ENCODE data around the gene BORCS8. TPM values are rescaled to one million over a fixed set of nuclear protein-coding genes. Genes with fewer than 3 reads are reported as not detected.

Gene BORCS8
- polyA plus RNA-seq, 1 donor from 2014 or later = 75.6 TPM

DNA sequence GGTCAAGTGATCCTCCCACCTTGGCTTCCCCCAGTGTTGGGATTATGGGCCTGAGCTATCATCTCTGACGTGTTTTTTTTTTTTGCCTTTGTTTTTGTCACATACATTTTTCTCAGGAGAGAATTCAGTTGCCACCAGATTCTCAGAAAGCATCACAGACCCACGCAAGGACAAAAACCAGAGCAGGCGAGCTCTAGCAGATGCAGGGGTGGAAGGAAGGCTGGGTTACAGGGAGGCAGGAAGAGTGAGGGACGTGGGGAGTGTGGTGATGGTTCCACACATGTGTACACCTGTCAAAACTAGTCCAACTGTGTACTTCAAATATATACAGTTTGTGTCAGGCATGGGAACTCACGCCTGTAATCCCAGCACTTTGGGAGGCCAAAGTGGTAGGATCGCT is 58.0 kb downstream of the BORCS8 start:
- no peaks in the 10 kb centered on the region for H3K27me3 ChIP-seq (ENCODE audit: insufficient read depth, low read depth, low read length)
- no peaks in the 10 kb centered on the region for H3K79me2 ChIP-seq (replicated peaks; ENCODE audit: insufficient read depth, low read length)
- no peak overlapping the region for H2AFZ ChIP-seq (ENCODE audit: low read depth, low read length)
- TF ChIP-seq, protein P1, sequence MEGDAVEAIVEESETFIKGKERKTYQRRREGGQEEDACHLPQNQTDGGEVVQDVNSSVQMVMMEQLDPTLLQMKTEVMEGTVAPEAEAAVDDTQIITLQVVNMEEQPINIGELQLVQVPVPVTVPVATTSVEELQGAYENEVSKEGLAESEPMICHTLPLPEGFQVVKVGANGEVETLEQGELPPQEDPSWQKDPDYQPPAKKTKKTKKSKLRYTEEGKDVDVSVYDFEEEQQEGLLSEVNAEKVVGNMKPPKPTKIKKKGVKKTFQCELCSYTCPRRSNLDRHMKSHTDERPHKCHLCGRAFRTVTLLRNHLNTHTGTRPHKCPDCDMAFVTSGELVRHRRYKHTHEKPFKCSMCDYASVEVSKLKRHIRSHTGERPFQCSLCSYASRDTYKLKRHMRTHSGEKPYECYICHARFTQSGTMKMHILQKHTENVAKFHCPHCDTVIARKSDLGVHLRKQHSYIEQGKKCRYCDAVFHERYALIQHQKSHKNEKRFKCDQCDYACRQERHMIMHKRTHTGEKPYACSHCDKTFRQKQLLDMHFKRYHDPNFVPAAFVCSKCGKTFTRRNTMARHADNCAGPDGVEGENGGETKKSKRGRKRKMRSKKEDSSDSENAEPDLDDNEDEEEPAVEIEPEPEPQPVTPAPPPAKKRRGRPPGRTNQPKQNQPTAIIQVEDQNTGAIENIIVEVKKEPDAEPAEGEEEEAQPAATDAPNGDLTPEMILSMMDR (IDR thresholded peaks at IDR 0.05; ENCODE audit: poor library complexity, severe bottlenecking) = no peak
- TF ChIP-seq, protein P2, sequence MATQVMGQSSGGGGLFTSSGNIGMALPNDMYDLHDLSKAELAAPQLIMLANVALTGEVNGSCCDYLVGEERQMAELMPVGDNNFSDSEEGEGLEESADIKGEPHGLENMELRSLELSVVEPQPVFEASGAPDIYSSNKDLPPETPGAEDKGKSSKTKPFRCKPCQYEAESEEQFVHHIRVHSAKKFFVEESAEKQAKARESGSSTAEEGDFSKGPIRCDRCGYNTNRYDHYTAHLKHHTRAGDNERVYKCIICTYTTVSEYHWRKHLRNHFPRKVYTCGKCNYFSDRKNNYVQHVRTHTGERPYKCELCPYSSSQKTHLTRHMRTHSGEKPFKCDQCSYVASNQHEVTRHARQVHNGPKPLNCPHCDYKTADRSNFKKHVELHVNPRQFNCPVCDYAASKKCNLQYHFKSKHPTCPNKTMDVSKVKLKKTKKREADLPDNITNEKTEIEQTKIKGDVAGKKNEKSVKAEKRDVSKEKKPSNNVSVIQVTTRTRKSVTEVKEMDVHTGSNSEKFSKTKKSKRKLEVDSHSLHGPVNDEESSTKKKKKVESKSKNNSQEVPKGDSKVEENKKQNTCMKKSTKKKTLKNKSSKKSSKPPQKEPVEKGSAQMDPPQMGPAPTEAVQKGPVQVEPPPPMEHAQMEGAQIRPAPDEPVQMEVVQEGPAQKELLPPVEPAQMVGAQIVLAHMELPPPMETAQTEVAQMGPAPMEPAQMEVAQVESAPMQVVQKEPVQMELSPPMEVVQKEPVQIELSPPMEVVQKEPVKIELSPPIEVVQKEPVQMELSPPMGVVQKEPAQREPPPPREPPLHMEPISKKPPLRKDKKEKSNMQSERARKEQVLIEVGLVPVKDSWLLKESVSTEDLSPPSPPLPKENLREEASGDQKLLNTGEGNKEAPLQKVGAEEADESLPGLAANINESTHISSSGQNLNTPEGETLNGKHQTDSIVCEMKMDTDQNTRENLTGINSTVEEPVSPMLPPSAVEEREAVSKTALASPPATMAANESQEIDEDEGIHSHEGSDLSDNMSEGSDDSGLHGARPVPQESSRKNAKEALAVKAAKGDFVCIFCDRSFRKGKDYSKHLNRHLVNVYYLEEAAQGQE (IDR thresholded peaks at IDR 0.05; ENCODE audit: borderline replicate concordance) = no peak
- no peak for TF ChIP-seq POLR2AphosphoS5 (IDR thresholded peaks at IDR 0.05)
- TF ChIP-seq EZH2 (IDR thresholded peaks at IDR 0.05; ENCODE audit: borderline replicate concordance, insufficient read depth, low read length, poor library complexity, severe bottlenecking) = no peak
- TF ChIP-seq TAF1 (IDR thresholded peaks at IDR 0.05; ENCODE audit: low read depth) = no peak
- TF ChIP-seq EP300 (conservative IDR thresholded peaks at IDR 0.05; ENCODE audit: poor library complexity, severe bottlenecking) = no peak
- no peak for TF ChIP-seq MXI1 (conservative IDR thresholded peaks at IDR 0.05; ENCODE audit: poor library complexity, severe bottlenecking)
- no peak for TF ChIP-seq RAD21 (conservative IDR thresholded peaks at IDR 0.05)
- no peak for TF ChIP-seq SMC3 (conservative IDR thresholded peaks at IDR 0.05; ENCODE audit: poor library complexity)
- H3K4me2 ChIP-seq (ENCODE audit: low read length) = no peak overlapping the region
- H3K9me2 ChIP-seq (ENCODE audit: insufficient read depth, low read length) = no peaks in the 10 kb centered on the region
- H3K36me3 ChIP-seq (ENCODE audit: insufficient read depth, low read length) = no peaks in the 10 kb centered on the region
- H3F3A ChIP-seq (ENCODE audit: insufficient read depth, low read length, poor library complexity, severe bottlenecking) = no peaks in the 10 kb centered on the region
- no peak overlapping the region for H3K27ac ChIP-seq (ENCODE audit: low read length)
- H3K9me3 ChIP-seq (ENCODE audit: low read length) = no peaks in the 10 kb centered on the region
- no peak overlapping the region for H3K4me3 ChIP-seq (ENCODE audit: low read length)
- no peaks in the 10 kb centered on the region for H4K20me1 ChIP-seq (ENCODE audit: insufficient read depth)
- no peak overlapping the region for H3K9ac ChIP-seq (ENCODE audit: low read length)

GRCh38 chr19:19132912-19133311 is 59.0 kb downstream of the BORCS8 start:
- Histone ChIP-seq H3K27ac (ENCODE audit: low read length) (no peak overlapping the region), H4K20me1 (ENCODE audit: insufficient read depth) (no peaks in the 10 kb centered on the region)
- TF ChIP-seq, protein P1 (IDR thresholded peaks at IDR 0.05; ENCODE audit: poor library complexity, severe bottlenecking) = no peak
- TF ChIP-seq RAD21 (conservative IDR thresholded peaks at IDR 0.05) (no peak), MXI1 (conservative IDR thresholded peaks at IDR 0.05; ENCODE audit: poor library complexity, severe bottlenecking) (no peak), TAF1 (IDR thresholded peaks at IDR 0.05; ENCODE audit: low read depth) (no peak), EZH2 (IDR thresholded peaks at IDR 0.05; ENCODE audit: borderline replicate concordance, insufficient read depth, low read length, poor library complexity, severe bottlenecking) (no peak), EP300 (conservative IDR thresholded peaks at IDR 0.05; ENCODE audit: poor library complexity, severe bottlenecking) (no peak), SMC3 (conservative IDR thresholded peaks at IDR 0.05; ENCODE audit: poor library complexity) (no peak), POLR2AphosphoS5 (IDR thresholded peaks at IDR 0.05) (no peak)
- TF ChIP-seq, protein P2 (IDR thresholded peaks at IDR 0.05; ENCODE audit: borderline replicate concordance) = no peak

More at GRCh38 chr19:19132912-19133311, 59.0 kb downstream of the BORCS8 start:
- Histone ChIP-seq H3K9me3 (ENCODE audit: low read length) (no peaks in the 10 kb centered on the region), H3K27me3 (ENCODE audit: insufficient read depth, low read depth, low read length) (no peaks in the 10 kb centered on the region), H3K9me2 (ENCODE audit: insufficient read depth, low read length) (no peaks in the 10 kb centered on the region), H3F3A (ENCODE audit: insufficient read depth, low read length, poor library complexity, severe bottlenecking) (no peaks in the 10 kb centered on the region), H3K79me2 (replicated peaks; ENCODE audit: insufficient read depth, low read length) (no peaks in the 10 kb centered on the region), H3K9ac (ENCODE audit: low read length) (no peak overlapping the region), H3K36me3 (ENCODE audit: insufficient read depth, low read length) (no peaks in the 10 kb centered on the region), H3K4me3 (ENCODE audit: low read length) (no peak overlapping the region), H3K4me2 (ENCODE audit: low read length) (no peak overlapping the region), H2AFZ (ENCODE audit: low read depth, low read length) (no peak overlapping the region)

Data from neural cell (in vitro differentiated cells).